HG02840 (cell line): ENCODE measurements around the gene TAGLN2.

Experiments
- ATAC-seq: cut with Tn5 transposase; IDR thresholded peaks from one replicate; pipeline ENCODE4 v1.9.1; 2021; ENCODE audit warnings: mild to moderate bottlenecking, moderate library complexity, moderate number of reproducible peaks; ENCODE audit not compliant: unreplicated experiment, low FRiP score

TAGLN2 gene

DNA sequence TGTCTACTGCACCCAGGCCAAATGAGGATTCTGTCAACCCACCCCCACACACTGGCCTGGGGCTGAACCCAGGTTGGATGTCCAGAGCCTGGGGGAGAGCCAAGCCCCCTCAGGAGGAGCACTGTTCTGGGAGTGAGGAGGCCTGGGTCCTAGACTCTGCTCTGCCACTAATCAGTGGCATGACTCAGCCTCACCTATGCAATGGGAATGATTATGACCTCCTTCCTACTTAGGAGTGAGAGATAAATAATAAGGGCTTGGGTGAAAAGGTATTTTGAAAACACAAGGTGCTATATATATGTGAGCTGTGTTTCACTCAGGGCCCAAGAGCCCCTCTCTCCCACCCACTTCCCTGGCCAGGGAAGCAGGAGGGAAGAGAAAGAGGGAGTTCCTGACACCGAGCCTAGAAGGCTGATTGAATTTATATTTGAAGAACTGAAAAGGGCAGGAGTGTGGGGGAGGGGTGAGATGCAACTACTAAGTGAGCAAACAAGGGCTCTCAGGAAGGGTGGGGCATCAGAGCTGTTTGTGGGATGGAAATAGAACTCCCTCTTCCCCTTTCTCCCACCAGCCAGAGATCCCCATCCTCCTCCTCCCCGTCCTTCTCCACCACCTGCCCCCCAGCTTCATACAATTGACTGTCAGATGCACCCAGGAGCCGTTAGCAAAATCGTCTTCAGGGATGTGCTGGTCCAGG, 11.9 kb upstream of the TAGLN2 start:
- ATAC-seq = no peak

DNA sequence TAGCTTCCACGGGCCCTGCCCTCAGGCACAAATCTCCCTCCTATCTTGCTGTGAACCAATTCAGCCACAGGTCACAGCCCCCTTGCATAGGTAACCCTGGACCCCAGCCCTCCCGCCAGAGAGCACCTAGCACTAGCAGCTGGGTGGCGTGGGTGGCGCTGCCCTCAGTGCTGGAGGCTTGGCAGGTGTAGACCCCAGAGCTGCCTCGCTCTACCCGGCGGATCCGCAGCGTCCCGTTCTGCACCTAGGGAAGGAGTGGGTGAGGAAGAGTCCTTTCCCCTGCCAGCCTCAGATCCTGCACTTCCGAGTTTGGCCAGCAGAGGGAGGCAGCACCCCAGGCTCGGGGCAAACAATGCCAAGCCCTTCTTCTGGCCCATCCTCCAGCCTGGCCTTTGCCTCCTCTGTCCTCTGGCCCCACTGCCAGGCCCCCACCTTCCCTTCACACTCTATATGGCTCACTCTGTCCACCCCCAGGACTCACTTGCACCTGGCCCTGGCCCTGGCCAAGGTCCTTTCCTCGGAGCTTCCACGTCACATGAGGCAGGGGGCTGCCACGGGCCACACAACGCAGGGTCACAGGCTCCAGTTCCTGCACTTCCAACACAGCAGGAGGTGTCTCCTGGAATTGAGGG, 11.1 kb upstream of the TAGLN2 start:
- ATAC-seq = no peak

DNA sequence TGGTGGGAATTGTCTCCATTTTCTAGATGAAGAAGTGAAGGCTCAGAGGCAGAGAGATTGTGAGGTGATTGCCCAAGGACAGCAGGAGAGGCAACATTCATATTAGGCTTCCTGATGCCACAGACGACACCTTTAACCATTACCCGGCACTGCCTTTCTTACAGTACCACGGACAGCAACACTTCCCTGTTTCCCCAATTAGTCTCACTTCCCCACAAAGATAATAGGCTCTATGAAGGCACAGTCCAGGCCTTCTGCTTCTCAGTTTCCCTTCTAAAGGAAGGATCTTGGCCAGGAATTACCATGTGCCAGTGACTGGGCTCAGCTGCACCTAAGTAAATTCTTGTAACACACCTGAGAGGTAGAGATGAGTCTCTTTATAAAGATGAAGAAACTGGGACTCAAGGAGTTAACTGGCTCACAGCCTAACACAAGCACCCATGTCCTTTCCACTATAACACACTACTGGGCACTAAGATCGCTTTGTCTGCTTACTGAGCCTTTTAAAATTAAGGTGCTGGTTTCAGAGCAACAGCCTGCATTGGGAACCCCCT, 10.5 kb upstream of the TAGLN2 start:
- no peak for ATAC-seq

DNA sequence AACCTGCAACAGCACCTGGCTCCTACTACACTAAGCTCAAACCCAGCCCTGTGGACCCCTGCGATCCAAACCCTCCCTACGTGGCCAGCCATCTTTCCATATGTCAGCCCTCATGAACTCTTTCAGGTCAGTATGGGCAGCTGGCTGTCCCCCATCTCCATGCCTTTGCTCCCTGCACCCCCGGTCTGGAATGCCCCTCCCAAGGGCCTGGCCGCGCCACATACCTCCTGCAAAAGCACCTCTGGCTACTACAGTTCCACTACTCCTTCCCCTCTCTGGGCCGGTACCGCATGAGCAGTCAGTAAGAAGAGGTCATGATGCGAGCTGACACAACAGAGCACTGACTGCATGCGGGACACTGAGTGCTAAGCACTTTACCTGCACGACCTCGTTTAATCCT, 10.0 kb upstream of the TAGLN2 start:
- no peak for ATAC-seq

DNA sequence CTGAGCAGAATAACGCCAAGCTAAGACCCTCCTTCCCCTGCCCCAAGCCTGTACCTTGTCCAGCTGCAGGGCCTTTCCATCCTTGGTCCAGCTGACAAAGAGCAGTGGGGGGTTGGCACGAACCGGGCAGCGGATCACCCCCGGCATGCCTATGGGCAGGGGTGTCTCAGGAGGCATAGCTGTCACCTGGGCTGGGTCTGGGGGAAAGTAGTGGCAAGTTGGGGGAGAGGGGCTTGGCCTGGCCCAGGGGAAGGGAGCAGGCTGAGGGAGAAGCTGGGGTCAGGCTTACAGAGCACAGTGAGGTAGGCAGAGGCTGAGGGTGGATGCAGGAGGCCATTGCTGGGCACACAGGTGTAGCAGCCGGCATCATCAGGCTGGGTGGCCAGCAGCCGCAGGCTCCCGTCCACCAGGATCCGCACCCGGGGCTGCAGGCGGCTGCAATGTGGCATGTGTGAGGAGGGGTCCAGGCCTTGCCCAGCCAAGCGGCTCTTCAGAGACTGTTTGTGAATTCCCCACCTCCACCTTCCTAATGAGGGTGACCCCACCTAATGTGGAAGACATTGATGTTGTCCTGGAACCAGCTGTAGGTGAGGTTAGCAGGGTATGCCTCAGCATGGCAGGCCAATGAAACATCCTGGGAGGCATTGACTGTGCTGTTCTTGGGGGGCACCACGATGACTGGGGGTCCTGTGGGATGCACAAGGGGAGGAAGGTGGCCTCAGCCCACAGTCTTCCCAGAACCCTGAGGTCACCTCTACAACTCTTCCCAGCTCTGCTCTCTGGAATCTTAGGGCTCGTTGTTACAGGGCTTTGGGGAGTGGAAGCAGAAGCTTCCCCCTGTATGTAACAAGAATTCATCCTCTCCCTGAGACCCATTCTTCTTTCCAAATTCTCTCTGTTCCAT, 9.1 kb upstream of the TAGLN2 start:
- no peak for ATAC-seq

DNA sequence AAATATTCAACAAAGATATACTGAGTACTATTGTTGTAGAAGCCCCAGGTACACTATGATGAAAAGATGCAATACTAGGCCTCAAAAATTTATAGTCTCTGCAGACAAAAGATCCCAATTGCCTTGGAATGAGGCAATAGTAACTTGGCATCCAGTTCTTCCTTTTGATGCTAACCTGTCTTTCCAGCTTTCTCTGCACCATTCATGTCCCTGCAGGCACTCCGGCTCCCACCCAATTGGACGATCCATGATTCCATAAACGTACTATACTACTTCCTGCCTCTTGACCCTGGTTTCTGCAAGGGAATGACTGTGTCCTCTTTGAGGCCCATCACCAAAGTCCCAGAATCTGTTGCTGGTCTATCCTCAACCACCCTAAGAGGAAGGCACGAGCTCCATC, 8.0 kb upstream of the TAGLN2 start:
- no peak for ATAC-seq

DNA sequence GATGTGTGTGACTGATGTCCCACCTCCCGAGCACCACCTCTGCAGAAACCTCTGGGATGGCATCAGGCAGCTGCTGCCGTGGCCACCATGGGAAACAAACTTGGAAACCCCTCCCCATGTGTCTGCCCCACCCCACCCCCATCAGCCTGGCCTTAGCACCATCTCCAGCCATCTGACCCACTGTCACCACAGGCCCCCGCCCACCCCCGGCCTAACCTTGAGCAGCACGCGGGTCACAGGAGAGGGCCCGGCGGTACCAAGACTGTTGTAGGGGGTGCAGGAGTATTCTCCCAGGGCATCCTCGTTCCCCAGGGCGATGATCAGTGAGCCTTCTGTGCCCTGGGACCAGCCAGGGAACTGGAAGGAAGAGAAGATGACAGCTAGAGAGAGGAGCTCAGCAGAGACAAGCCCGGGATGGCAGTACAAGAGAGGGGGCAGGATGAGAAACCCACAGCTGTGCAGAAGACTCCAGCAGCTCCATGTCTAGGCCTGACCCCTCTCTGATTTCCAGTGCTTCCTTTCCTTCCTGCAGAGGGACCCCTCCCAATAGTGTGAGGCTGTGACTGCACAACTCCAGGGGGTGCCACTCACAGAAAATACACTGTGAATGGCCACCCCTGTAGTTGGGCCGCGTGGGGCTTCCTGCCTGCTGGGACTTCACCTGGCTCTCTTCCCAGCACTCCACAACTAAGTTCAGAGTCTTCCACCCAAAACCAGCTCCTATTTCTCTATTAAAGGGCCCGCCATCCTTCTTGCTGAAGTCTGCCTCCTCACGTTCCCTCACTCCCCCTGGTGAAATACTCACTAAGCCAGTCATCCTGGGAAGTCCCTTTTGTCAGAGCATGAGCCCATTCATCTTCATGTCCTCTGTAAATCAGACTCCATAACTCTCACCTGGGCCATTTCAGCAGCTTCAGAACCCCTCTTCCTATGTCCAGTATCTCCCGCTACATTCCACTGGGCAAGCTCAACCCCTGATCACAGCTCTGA, 7.3 kb upstream of the TAGLN2 start:
- ATAC-seq = no peak

DNA sequence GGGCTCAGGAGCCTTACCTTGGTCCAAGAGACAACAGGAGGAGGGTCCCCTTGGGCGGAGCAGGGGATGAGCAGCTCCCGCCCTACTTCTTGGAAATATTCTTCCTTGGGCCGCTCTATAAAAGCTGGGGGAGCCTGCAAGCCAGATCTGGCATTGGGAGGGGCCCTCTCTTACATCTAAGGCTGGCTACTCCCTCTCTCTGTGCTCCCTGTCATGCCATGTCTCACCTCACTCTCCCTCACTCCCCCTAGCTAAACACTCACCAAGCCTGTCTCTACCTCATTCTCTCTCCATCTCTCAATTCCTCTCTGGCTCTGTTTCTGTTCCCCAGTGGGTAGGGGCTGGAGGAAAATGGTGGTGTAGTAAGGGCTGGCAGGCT, 6.5 kb upstream of the TAGLN2 start:
- ATAC-seq = no peak

DNA sequence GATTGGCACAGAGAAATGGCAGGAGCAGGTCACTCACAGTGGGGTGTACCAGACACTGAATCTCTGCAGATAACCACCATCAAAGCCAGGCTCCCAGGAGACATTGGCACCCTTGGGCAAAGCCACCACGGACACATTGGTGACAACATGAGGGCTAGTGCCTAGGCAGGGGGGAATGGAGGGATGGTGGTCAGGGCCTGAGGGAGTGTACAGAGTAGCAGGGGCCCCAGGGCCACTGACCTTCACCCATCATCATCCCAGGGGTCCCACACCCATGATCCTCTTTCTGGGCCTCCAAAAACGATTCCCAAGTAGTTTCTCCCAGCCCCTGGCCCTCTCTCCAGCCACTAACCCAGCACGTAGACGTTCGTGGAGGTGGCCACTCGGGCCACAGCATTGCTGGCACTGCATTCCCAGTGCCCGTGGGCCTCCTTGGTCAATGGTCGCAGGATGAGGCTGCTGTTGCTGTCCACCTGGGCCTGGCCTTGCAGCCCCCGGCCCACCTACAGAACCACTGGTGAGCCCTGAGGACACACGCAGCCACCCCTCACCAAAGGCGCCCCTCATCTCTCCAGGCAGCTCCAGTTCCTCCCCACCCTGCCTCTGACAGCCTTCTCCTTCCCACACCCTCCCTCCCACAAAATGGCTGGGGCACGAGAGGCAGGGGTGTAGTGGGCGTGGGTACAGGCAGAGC, 5.9 kb upstream of the TAGLN2 start:
- no peak for ATAC-seq

DNA sequence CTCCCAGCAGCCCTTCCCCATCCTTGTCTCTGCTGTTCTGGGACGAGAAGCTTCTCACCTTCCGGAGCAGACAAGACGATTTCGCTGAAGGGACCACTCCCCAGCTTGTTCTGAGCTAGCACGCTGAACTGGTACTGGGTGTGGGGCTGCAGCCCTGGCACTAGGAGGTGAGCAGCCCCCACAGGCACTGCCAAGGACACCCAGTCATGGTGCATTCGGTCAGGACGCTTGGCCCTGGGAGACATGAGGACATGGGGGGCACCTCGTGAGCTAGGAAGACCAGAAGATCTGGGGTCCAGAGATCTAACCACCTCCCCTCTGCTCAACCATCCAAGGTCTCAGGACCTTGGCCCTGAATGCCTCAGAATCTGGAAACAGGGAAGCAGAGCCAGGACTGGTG, 5.3 kb upstream of the TAGLN2 start:
- no peak for ATAC-seq

DNA sequence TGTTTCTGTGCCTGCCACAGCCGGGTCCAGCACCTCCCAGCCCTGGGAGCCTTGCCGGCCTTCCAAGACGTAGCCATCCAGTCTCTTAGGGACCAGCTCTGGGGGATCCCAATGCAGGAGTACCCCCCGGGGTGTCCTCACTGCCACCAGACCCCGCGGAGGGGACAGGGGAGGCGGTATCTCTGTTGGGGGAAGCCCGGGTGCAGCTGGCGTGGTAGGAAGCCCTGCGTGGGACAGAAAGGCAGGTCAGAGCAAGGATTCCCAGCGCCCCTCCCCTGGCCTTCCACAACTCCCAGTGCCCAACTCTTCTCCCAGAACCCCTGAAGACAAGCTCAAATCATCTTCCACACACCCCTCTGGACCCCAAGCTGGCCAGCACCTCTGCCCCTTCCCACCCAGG, 4.9 kb upstream of the TAGLN2 start:
- ATAC-seq = no peak

DNA sequence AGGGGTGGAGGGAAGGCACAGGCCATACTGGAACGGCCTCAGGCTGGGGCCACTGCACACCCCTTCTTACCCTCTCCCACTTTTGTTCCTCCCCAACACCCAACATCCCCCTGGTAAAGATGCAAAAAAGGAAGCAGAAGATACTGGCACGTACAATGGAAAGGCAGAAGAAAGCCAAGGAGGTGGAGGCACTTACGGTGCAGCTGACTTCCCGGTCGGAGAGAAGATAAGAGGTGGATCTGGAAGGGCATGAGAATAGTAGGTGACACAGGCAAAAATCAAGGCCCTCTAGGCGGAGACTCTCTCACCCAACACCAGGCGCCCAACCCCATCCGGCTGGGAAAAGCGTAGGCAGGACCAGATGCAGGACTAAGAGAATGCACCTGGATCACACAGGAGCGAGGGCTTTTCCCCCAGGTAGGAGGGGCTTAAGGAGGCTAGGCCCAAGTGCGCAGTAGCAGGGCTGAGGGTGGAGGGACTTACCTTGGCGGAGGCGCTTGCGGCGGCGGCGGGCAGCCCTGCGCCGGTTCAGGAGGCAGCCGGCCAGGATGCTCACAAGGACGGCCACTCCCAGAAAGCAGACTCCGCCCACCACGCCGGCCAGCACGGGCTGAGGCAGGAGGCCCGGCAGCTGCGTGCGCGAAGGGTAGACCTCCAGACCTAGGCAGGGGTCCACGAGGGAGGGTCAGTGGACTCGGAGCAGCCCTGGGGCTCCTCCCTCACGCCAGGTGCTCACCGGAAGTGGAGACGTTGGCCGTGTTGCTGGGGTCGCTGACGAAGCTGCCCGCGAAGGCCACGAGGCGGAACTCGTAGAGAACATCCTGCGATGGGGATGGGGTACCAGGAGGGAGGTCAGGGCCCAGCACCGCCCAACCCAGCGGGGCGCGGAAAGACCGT, 4.1 kb upstream of the TAGLN2 start:
- no peak for ATAC-seq

DNA sequence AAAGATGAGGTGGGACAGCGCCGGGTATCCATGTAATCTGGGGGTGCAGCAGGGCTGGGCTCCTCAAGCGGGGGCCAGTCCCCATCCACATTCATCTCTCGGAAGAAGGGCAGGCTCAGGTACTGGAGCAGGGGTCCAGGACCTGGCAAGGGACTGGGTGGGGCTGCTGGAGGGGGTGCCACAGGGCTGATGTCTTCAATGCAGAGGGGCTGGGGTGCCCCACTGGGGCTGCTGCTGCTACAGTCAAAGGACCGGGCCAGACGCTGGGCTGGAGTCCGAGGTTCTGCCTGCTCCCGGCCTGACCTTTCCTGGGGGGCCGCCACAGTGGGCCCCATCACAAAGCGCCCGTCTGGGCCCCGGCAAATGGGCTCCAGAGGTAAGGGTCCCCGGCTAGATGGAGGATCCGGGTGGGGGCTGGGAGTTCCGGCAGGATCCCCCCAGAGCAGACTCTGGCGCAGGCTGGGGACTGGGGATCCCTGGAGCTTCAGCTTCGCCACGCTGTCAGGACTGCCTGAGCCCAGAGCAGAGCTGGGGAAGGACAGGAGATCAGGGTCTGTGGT, 3.3 kb upstream of the TAGLN2 start:
- ATAC-seq = no peak

DNA sequence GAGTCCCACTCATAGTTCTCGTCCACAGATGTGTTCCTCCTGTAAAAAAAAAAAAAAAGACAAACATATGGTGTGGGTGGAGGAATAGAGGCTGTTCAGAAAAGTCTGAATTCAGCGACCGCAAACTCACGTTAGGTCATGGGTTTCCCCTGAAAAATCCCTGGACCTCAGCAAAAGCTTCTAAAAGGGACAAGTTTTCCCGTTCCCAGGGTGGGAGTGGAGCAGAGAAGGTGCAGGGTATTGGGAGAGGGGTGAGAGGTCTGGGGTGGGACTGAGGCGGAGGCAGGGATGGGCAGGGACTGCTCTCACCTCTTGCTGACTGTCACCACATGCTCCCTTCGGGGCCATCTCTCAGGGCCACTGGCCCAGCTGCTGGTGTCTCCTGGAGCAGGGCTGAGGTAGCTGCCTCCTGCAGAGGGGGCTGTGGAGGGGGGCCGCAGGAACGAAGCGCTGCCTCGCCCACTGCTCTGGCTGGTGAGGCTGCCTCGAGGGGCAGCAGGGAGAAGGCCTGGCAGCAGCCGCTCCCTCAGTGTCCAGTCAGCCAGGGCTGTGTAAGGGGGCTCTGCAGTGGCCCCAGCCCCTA, 2.6 kb upstream of the TAGLN2 start:
- ATAC-seq = no peak

DNA sequence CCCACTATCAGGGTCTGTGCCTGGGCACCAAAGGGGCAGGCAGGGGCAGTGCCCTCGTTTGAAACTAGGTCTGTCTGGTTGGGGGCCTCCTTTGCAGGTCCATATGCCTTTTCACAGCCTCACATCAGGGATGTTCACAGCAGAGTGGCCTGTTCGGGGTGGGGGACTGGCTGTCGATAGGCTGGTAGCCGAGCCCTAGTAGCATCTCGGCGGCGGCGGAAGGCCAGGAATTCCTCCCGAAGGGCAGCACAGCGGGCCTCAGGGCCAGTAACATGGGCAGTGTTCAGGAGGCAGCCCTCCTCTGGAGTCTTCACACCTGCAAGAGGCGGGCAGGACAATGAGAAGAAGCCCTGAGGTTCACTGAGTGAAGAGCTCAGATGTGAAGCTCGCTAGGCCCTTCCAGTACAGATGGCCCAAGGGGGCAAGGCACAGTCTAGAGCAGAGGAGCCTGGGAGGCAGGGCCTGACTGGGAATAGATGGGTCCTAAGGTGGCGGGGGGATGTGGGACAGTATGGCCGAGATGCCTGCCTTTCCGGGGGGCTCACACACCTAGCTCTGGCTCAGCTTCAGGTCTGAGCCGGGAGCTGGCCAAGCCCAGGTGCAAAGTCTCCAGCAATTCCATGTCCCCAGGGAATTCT, 2.0 kb upstream of the TAGLN2 start:
- no peak for ATAC-seq

DNA sequence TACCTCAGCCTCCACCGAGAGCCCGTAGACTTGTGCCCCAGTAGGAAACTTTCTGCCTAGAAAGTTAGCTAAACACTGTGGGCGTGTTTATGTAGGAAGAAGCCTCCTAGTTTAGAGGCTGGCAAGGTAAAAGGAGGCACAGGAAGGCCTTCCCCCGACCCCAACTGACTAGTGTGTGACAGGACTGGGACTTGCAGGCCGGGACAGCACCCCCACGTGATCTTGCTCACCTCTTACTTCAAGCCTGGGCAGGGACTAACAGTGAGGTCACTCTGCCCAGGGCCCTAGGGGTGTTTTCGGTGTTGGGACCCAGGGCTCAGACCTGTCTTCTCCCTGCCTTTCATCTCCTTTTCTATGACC, 392 bp upstream of the TAGLN2 start:
- no peak for ATAC-seq

DNA sequence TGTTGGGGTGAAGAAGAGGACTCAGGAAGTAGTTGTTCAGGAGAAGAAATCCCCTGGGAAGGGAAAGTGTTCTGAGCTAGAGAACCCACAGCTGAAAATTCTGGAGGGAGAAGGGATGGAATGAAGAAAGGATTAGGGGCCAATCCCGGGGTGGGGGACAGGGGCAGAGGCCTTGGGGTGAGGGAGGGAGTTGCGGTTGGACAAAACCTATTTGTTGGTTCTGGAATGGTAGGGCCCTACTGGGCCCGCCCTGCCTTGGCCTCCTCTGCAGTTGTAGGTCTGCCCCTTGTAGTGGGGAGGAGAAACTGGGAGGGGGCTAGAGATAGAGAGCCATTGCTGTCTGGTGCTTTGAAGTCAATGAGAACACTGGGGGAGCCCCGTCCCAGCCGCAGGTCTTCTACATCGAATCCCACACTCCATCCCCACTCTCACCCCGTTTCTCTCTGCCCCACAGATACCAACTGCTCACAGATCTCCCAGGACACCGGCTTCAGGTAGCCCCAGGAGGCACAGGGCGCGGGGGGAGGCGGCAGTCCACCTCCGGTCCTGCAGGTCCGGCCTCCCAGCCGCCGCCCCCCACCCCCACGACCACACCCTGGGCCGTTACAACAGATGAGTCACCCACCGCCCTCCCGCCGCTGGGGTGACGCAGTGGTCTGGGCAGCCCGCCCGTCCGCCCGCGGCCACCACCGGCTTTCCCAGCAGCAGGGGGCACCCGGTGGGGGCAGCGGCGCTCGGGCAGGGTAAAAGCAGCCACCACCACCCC, 1.1 kb downstream of the TAGLN2 start:
- no peak for ATAC-seq
